Mammary epithelial cell (primary cell): ENCODE data around the gene SRC.

Experiments
- EZH2 ChIP-seq: IDR thresholded peaks from 2 replicates; pipeline ENCODE4 v1.6.1; 2012; ENCODE audit warnings: low read length, inconsistent platforms, borderline replicate concordance
- TF ChIP-seq, protein P1 (sequence below), 2 donors: IDR thresholded peaks in 1 of 2; conservative IDR thresholded peaks in 1 of 2; 2 replicates each; pipeline ENCODE4 v1.5.1; 2011 to 2012; ENCODE audit warnings: inconsistent platforms in 2 of 2, low read length in 2 of 2, mild to moderate bottlenecking in 2 of 2, control low read depth in 1 of 2, low read depth in 1 of 2; ENCODE audit not compliant: insufficient read depth in 1 of 2; ENCODE audit errors: extremely low read depth in 1 of 2

- TF ChIP-seq, protein P1, sequence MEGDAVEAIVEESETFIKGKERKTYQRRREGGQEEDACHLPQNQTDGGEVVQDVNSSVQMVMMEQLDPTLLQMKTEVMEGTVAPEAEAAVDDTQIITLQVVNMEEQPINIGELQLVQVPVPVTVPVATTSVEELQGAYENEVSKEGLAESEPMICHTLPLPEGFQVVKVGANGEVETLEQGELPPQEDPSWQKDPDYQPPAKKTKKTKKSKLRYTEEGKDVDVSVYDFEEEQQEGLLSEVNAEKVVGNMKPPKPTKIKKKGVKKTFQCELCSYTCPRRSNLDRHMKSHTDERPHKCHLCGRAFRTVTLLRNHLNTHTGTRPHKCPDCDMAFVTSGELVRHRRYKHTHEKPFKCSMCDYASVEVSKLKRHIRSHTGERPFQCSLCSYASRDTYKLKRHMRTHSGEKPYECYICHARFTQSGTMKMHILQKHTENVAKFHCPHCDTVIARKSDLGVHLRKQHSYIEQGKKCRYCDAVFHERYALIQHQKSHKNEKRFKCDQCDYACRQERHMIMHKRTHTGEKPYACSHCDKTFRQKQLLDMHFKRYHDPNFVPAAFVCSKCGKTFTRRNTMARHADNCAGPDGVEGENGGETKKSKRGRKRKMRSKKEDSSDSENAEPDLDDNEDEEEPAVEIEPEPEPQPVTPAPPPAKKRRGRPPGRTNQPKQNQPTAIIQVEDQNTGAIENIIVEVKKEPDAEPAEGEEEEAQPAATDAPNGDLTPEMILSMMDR (conservative IDR thresholded peaks at IDR 0.05 in 1 of 2, IDR thresholded peaks at IDR 0.05 in 1 of 2; ENCODE audit: extremely low read depth in 1 of 2, insufficient read depth in 1 of 2, low read depth in 1 of 2, low read length in 2 of 2) = no peak
- TF ChIP-seq EZH2 = no peak
These were observed 42.9 kb downstream of the SRC start for GRCh38 chr20:37388831-37389230.
